GM18870 (cell line): ENCODE data around the gene CARNS1.

Experiments used
- ATAC-seq: cut with Tn5 transposase; IDR thresholded peaks from one replicate; pipeline ENCODE4 v1.9.1; 2021; ENCODE audit warnings: moderate library complexity; ENCODE audit not compliant: unreplicated experiment

Gene CARNS1

DNA sequence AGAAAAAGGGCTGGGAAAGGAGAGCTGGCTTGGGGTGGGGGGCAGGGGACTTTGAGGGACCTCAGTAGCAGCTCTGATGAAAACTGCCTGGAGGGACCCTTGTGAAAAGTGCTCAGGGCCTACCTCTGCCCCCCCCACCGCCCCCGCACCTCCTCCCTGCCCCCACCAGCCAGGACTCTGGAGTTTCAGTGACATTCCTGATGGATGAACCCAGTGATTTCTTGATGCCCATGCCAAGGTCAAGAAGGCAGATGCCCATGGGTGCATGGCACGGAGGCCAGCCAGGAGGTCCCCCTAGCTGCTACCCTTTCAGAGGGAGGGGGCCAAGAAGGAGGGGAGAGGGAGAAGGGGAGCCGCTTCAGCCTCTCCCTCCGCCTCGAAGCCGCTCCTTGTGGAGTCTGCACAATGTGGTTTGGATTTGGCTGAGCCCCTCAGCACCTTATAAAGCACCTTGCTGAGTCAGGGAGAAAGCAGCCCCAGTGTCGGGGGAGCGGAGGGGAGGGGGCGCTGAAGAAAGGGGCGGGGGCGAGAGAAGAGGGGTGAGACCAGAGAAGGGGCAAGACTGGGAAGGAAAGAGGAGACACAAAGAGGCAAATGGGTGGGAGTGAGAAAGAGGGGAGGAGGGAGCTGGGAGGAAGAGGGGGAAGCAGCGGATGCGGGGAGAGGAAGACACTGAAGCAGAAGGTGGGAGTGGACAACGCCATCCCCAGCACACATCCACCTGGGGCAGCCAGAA lies 40.0 kb upstream of the CARNS1 start:
- no peak for ATAC-seq

DNA sequence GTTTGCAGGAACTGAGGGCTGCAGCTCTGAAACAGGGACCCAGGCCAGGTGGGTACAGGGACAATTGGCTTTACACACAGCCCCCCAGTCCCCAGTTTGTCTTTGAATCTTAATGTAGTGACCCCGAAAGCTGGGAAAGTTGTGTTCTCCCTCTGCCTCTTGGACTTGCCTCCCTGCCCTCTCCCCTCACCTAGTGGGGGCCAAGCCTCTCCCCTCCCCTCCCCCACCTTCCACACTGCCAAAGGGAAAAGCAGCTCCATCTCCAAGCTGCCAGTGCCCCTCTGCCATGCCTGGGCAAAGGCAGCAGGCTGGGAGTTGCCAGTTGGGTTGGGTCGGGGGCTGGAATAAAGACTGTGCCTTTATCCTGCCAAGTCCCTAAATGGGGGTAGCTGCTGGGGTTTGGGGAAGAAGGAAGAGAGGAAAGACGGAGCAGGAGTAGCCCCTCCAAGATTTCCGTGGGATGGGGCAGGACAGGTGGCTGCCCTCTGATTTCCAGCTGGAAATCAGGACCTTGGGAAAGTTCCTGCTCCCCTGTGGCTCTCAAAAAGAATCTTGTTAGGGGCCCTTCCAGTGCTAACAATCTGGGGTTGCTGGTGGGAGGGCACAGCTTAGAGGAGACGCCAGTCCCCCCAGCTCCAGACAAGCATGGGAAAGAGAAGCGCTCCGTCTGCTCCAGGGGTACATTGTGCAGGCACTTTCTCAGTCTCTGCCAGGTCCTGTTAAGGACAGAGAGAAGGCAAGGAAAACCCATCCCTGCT lies 39.2 kb upstream of the CARNS1 start:
- no peak for ATAC-seq

GRCh38 chr11:67376873-67377808 lies 38.3 kb upstream of the CARNS1 start:
- ATAC-seq = no peak

GRCh38 chr11:67378544-67378943 lies 36.9 kb upstream of the CARNS1 start:
- ATAC-seq = no peak

DNA sequence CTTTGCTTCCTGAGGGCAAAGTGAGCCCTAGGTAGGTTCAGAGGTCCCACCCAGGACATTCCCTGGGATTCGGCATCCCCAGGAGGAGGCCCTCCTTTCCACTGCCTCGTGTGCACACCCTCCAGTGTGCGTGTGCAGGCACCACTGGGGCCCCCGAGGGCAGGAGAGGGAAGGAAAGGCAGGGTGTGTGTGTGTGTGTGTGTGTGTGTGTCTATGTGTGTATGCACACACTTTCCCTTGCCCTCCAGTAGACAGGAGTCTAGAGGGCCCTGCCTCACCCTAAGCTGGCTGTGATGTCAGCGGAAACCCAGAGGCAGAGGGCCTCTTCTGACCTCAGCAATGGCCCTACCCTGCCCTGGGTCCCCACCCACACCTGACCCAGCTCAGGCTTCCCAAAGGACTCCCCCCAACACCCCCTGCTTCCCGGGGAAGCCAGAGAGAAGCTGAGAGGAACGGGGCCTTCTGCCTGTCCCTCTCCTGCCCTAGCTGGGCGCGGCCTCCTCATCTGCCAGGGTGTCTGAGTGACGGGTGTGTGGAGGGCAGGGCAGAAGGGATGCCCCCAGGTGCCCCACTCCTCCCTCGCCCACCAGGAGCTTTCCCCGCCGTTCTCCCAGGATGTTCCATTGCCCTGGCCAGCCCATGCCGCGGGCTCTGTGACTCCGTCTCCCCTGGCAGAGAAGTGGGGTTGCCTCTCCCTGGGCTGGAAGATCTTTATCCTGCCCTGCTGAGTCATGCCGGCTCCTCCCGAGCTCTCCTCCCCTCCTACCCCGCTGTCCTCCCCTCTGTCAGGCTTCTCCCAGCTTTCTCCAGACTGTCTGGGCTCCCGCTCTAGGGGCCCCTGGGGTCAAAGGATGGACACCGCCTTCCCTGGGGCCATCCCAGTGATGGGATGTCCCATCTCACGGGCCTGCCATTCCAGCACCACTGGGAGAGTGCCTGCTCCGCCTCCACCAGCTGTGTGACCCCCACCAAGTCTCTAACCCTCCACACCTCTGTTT lies 36.1 kb upstream of the CARNS1 start:
- no peak for ATAC-seq

DNA sequence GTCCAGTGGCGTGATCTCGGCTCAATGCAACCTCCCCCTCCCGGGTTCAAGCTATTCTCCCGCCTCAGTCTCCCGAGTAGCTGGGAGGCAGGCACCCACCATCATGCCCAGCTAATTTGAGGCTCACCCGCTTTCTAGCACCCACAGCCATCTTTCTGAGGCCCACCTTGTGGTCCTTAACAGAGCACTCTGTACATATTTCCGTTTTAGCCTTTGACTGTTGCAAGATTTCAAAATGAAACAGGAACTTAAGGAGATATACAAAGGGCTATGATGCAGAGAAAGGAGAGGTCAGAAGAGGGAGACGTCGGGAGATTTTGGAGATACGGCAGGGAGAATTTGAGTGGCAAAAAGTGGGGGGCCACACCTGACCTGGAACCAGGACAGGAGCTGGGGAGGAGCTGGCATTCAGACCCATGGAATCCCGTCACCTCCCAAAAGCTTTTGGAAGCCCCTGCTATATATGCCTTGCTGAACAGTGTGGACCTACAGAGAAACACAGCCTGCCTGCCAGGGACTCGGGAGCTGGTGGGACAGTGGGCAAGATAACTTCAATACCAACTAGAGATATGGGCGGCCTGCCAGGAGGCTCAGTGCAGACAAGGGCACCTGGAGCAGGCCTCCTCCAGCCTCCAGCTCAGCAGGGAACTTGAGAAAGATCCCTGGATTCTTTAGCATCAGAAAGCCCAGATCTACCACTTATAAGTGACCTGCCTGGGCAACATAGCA lies 34.1 kb upstream of the CARNS1 start:
- ATAC-seq = no peak

DNA sequence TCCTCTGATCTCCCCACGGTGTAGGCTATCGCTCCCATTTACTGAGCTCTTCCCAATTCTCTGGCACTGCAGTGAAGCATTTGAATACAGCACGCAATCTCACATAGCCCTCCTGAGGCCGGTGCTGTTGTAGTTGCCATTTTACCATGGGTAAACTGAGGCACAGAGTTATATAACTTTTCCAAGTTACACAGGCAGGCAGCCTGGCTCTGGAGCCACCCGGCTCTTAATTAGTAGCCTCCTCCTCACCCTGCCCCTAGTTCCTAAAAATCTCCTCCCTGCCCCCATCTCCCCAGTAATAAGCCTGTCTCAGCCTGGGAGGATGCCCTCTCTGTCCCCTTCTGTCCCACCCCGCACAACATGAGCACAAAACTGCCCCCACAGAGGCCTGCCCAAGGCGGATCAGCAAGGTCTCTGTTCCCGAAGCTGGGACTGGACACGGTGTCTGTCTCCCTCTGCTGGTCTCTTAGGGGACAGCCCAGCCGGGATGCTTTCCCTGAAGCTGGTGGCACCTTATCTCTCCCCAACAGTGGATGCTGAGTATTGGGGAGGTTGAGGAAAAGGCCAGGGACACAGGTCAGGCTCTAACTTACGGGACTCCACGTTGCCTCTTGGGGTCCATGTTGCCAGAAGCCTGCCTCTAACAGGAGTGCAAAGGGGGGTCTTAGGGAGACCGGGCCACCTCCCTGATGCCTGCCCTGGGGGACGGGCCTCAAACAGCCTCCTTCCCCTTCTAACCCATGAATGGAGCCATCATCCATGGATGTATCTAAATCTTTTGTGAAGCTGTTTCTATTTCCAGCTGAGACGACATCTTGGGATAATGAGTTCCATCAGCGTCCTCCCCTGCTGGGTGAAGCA lies 33.0 kb upstream of the CARNS1 start:
- ATAC-seq = no peak

DNA sequence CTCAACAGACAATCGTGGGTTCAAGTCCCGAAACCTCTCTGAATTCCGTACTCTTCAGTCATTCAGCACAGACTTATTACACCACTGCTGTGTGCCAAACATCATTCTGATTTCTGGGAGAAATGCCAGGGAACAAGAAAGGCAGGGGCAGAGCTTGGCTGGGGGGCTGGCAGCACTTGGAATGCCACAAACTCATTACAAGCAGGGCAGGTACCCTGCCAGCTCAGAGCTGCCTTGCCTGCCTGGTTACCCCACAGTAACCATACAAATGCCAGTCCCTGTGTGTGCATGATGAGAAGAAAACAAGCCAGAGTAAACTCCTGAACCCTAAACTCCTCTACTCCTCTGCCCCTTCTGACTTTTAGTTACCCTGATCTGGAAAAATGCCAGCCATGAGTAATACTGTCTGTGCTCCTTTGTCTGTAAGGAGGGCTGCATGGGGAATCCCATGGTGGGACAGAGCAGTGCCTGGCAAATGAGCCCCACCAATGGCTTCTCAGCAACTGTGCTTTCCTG lies 30.6 kb upstream of the CARNS1 start:
- no peak for ATAC-seq

GRCh38 chr11:67387069-67387468 lies 28.4 kb upstream of the CARNS1 start:
- no peak for ATAC-seq

DNA sequence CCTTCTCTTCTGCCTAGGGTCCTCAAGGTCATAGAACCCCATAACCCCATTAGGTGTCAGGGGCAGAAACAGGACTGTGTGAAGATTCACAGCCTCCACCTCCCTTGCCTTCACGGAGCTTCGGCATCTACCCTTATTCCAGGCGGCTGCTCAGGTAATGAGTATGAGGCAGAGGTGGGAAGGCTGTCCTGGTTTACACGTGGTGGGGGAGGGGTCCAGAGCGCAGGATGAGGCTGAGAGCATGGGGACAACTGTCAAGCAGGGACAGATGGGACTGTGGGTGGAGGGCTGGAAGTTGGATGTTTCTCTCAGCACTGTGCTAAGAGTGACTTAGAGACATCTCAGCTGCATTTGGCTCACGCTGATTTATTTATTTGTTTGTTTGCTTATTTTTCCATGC lies 28.0 kb upstream of the CARNS1 start:
- no peak for ATAC-seq

GRCh38 chr11:67389477-67389876 lies 26.0 kb upstream of the CARNS1 start:
- ATAC-seq = no peak

DNA sequence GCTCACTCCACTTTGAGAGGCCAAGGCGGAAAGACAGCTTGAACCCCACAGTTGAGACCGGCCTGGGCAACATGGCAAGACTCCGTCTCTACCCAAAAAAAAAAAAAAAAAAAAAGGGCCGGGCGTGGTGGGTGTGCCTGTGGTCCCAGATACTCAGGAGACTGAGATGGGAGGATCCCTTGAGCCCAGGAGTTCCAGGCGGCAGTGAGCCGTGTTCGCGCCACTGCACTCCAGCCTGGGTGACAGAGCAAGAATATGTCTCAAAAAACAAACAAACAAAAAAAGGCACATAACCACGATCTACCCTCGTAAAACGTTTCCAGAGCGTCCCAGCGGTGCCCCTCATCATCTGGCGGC lies 24.6 kb upstream of the CARNS1 start:
- no peak for ATAC-seq

GRCh38 chr11:67391304-67392182 lies 23.9 kb upstream of the CARNS1 start, which contains the start of gene RAD9A:
TSS of gene RAD9A (plus strand) at chr11:67391986. CDS start at chr11:67392045, 59 bp downstream.
- no peak for ATAC-seq

DNA sequence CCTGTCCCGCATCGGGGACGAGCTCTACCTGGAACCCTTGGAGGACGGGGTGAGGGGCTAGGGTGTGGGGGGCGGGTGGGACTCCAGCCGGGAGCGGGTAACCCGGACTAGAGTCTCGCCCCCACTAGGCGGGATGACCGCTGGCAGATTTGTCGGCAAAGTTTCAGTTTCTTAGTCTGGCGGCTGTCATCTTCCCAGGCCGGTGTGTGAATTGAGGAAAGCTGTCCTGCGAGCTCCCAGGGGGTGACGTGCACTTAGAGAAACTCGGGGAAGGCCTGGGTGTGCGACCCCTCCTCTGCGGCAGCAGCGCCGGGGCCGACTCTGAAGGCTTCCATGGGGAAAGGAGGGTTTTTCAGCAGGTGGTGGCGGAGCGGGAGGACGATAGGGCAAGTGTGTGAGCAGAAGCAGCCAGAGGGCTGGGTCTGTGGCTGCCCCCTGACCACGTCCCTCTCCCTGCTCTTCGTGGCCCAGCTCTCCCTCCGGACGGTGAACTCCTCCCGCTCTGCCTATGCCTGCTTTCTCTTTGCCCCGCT lies 23.2 kb upstream of the CARNS1 start:
- no peak for ATAC-seq

DNA sequence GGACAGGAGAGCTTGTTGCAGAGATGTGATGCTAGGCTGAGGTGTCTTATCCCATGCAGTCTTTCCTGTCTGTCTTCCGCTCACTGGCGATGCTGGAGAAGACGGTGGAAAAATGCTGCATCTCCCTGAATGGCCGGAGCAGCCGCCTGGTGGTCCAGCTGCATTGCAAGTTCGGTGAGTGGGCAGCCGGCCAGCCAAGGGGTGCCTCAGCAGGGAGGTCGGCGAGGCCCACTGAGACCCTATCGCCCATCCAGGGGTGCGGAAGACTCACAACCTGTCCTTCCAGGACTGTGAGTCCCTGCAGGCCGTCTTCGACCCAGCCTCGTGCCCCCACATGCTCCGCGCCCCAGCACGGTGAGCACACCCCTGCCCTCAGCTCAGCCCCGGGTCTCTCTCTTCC lies 22.0 kb upstream of the CARNS1 start:
- no peak for ATAC-seq

DNA sequence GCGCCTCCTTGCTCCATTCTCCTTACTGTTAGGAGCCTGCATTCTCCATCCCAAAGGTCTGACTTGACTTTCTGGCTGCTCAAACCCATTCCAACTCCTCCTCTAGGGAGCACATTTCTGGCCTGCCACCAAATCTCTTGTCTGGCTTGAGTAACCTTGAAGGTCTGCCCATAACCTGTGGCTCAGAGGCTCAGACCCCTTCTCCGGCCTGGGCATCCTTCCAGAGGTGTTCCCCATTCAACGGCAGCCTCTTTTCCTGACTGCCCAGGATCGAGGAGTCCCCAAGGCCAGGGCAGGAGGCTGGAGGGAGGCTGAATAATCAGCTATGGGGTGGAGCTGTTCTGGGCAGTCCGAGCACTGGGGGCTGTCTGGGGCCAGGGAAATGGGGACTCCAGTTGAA lies 21.5 kb upstream of the CARNS1 start:
- no peak for ATAC-seq
